BLaER1 treated with 17β-estradiol and CSF1 and Interleukin-3, amounts not matched to agents 10 nM and 100 nM (cell line): ENCODE data around the gene AP5B1.

Source experiments
- H3K27ac ChIP-seq, 11 experiments: shearing (Covaris generic); formaldehyde crosslinking; 2 replicates each; pipeline ENCODE4 v1.8.1; 2022
- H3K27me3 ChIP-seq, 11 experiments: shearing (Covaris generic); formaldehyde crosslinking; 2 replicates each; pipeline ENCODE4 v1.8.1; 2022
- H3K36me3 ChIP-seq, 11 experiments: shearing (Covaris generic); formaldehyde crosslinking; 2 replicates each; pipeline ENCODE4 v1.8.1; 2022
- H3K4me1 ChIP-seq, 10 experiments: shearing (Covaris generic); formaldehyde crosslinking; 2 replicates each; pipeline ENCODE4 v1.8.1; 2022
- H3K4me2 ChIP-seq, 11 experiments: shearing (Covaris generic); formaldehyde crosslinking; 2 replicates each; pipeline ENCODE4 v1.8.1; 2022
- H3K4me3 ChIP-seq, 10 experiments: shearing (Covaris generic); formaldehyde crosslinking; 2 replicates each; pipeline ENCODE4 v1.8.1; 2022
- H3K9ac ChIP-seq, 11 experiments: shearing (Covaris generic); formaldehyde crosslinking; 2 replicates each; pipeline ENCODE4 v1.8.1; 2022
- H3K9me3 ChIP-seq, 11 experiments: shearing (Covaris generic); formaldehyde crosslinking; replicated peaks in 1 of 11; 2 replicates each; pipeline ENCODE4 v1.8.1; 2022
- H4K20me1 ChIP-seq, 11 experiments: shearing (Covaris generic); formaldehyde crosslinking; 2 replicates each; pipeline ENCODE4 v1.8.1; 2022
- Cebpa-rat ChIP-seq, 11 experiments: shearing (Covaris generic); IDR thresholded peaks; 2 replicates each; pipeline ENCODE4 v1.8.1; 2022

The AP5B1 gene

GRCh38 chr11:65782816-65783228, 2.0 kb upstream of the AP5B1 start:
- H3K4me1 ChIP-seq = peaks cover 26 to 49% (median 44%) of the 10 kb centered on the region in 10 experiments
- no peak overlapping the region for H3K4me2 ChIP-seq
- H3K9ac ChIP-seq = no peak overlapping the region; a peak in 1 of 22 replicates
- no peak for TF ChIP-seq Cebpa-rat (IDR thresholded peaks at IDR 0.05)
- H3K27ac ChIP-seq = no peak overlapping the region
- H3K4me3 ChIP-seq = no peak overlapping the region
- H3K27me3 ChIP-seq = peaks cover 64 to 68% (median 66%) of the 10 kb centered on the region in 11 experiments
- H3K9me3 ChIP-seq = no peaks in the 10 kb centered on the region
- H4K20me1 ChIP-seq = peaks cover 20 to 47% (median 30%) of the 10 kb centered on the region in 11 experiments; a peak in 21 of 22 replicates
- H3K36me3 ChIP-seq = peaks cover 16 to 20% (median 18%) of the 10 kb centered on the region in 11 experiments

DNA sequence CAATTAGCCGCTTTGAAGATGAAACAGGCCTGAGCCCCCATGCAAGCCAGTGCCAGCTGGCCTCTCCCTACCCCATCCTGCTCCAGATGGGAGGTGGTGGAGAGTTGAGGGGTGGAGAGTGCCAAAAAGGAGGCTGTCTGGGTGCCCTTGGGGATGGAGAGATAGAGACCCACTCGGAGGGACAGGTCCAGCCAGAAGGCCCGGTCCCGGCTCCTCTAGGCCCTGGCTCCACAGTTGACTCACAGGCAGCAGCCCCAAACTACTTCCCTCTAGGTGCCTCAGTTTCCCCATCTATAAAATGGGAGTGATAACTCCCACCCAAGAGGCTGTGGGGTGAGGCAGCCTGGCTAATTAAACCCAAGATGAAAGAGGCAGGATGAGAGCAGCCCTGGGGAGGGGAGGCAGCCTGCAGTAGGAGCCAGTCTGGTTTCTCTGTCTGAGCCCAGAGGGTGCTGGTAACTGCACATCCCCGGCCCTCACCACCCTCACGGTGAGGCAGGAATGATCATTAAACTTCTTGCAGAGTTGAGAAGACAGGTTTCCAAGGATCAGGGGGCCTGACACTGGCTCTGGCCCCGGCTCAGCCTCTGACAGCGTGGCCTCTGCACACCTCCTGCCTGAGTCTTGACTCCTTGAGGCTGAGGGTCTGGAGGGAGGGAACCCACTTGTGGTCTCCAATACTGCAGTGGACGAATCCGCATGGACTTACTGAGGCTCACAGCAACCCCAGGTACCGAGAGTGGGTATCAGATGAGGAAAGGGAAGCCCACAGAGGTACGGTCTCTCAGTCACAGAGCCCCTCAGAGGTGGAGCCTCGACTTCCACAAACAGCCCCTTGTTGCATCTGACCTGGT, 1.4 kb upstream of the AP5B1 start:
- H4K20me1 ChIP-seq = peaks cover 26 to 51% (median 35%) of the 10 kb centered on the region in 11 experiments; a peak in 20 of 22 replicates
- H3K9me3 ChIP-seq = no peaks in the 10 kb centered on the region
- H3K36me3 ChIP-seq = peaks cover 22 to 26% (median 24%) of the 10 kb centered on the region in 11 experiments
- peak overlapping the region in 8 of 11 experiments; percentile 93 to 100 (median 100); a peak in 13 of 22 replicates for H3K9ac ChIP-seq
- TF ChIP-seq Cebpa-rat (IDR thresholded peaks at IDR 0.05) = no peak
- H3K4me1 ChIP-seq = peaks cover 30 to 51% (median 46%) of the 10 kb centered on the region in 10 experiments
- H3K4me3 ChIP-seq = peak overlapping the region in 6 of 10 experiments; percentile 80 to 98 (median 96); a peak in 3 of 20 replicates
- peak overlapping the region; percentile 94 to 100 (median 99); a peak in 21 of 22 replicates for H3K4me2 ChIP-seq
- peak overlapping the region in 7 of 11 experiments; percentile 94 to 100 (median 99); a peak in 11 of 22 replicates for H3K27ac ChIP-seq
- peaks cover 57 to 62% (median 60%) of the 10 kb centered on the region in 11 experiments for H3K27me3 ChIP-seq

DNA sequence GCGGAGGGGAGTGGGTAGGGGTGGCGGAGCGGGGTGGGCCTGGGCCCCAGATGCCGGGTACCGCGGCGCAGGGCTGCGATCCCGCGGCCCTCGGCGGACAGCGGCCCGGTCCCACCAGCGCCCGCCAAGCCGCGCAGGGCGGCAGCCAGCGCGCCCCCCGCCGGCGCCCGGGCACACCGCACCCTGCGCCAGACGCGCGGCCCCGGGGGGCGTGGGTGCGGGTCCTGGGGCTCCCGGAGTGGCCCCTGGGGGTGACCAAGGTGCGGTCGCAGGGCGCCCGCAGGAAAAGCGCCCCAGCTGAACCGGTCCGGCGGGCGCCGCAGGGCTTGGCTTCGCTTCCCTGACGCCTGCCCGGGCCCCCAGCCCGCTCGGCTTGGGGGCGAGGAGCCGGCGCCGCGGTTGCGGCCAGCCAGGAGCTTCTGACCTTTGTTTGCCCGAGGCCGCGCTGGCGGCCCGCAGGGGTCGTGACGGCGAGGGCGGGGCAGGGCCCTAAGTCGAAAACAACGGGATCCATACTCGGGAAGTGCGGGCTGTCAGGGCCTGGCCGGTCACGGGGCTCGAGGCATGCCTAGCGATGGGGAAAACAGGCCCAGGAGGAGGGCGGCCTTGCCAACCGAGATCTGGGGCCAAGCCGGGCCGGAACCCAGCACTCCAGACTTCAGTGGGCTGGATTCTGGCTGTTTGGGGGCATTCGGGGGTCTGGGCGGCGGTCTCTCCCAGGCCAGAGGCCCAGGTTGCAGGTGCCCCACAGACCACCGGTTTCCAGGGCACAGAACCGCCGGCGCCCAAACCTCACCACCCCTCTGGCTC, 581 bp upstream of the AP5B1 start:
- no peak for TF ChIP-seq Cebpa-rat (IDR thresholded peaks at IDR 0.05)
- Histone ChIP-seq H3K4me3 (peak overlapping the region; percentile 80 to 98 (median 94)), H3K9me3 (no peaks in the 10 kb centered on the region), H3K9ac (peak overlapping the region; percentile 93 to 100 (median 99)), H3K4me2 (peak overlapping the region; percentile 94 to 100 (median 99)), H3K27me3 (peaks cover 50 to 53% (median 52%) of the 10 kb centered on the region in 11 experiments), H3K4me1 (peaks cover 36 to 53% (median 49%) of the 10 kb centered on the region in 10 experiments), H3K27ac (peak overlapping the region; percentile 94 to 100 (median 99)), H3K36me3 (peaks cover 26 to 34% (median 32%) of the 10 kb centered on the region in 11 experiments), H4K20me1 (peaks cover 27 to 54% (median 36%) of the 10 kb centered on the region in 11 experiments; a peak in 20 of 22 replicates)

DNA sequence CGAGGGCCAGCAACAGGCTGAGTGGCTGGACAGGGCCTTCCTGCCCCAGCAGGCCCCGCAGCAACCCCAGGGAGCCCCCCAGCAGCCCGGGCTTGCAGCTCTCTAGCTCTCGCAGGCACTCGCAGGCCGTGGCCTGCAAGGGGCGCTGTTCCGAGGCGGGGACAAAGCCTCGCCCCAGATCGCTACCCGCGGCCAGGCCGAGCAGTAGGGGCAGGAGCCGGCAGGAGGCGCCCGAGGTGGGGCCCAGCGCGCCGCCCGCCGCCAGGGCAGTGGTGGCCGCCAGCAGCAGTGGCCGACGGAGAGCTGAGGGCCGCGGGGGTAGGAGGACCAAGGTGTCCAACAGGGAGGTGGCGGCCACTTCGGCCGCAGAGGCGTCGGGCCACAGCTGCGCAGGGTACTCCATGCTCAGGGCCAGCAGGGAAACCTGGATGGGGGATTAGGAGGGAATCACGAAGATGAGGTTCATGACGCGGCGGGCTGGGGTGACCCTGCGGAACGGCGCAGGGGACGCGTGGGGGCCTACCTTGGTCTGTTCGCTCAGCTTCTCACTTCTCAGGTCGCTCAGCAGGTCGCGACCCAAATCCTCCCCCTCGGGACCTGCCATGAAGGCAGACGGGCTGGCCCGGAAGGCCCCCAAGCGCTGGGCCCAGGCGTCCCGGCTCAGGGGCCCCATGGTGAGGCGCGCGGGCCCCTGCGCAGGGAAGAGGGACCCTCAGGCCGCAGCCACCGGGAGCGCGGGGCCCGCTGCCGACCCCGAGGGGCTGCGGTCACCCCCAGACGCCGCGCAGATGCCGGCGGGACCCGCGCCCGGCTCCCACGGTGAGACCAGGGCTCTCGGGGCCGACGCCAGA, 632 bp downstream of the AP5B1 start:
- peaks cover 26 to 42% (median 36%) of the 10 kb centered on the region in 11 experiments for H3K36me3 ChIP-seq
- peak overlapping the region; percentile 94 to 100 (median 99) for H3K27ac ChIP-seq
- H3K9me3 ChIP-seq = no peaks in the 10 kb centered on the region
- TF ChIP-seq Cebpa-rat (IDR thresholded peaks at IDR 0.05) = peak in 1 of 11 experiments; percentile 40; a peak in 1 of 22 replicates
- peak overlapping the region; percentile 93 to 100 (median 99) for H3K9ac ChIP-seq
- peaks cover 37 to 41% (median 40%) of the 10 kb centered on the region in 11 experiments for H3K27me3 ChIP-seq
- peak overlapping the region; percentile 94 to 100 (median 99) for H3K4me2 ChIP-seq
- H3K4me3 ChIP-seq = peak overlapping the region; percentile 80 to 98 (median 94)
- H3K4me1 ChIP-seq = peaks cover 46 to 59% (median 57%) of the 10 kb centered on the region in 10 experiments
- H4K20me1 ChIP-seq = peaks cover 25 to 43% (median 34%) of the 10 kb centered on the region in 11 experiments; a peak in 20 of 22 replicates

- peaks cover 26 to 47% (median 41%) of the 10 kb centered on the region in 11 experiments for H3K36me3 ChIP-seq
- 0 out of 22 replicates have a peak, but pooled peaks of 1 of the 11 experiments have one; percentile 15 for TF ChIP-seq Cebpa-rat (IDR thresholded peaks at IDR 0.05)
- peak overlapping the region; percentile 80 to 98 (median 94) for H3K4me3 ChIP-seq
- H3K27ac ChIP-seq = peak overlapping the region; percentile 44 to 100 (median 99)
- peaks cover 51 to 64% (median 62%) of the 10 kb centered on the region in 10 experiments for H3K4me1 ChIP-seq
- H3K9me3 ChIP-seq = no peaks in the 10 kb centered on the region
- peak overlapping the region; percentile 94 to 100 (median 99) for H3K4me2 ChIP-seq
- peaks cover 25 to 44% (median 34%) of the 10 kb centered on the region in 11 experiments; a peak in 20 of 22 replicates for H4K20me1 ChIP-seq
- peaks cover 32 to 36% (median 34%) of the 10 kb centered on the region in 11 experiments for H3K27me3 ChIP-seq
- peak overlapping the region; percentile 93 to 100 (median 99) for H3K9ac ChIP-seq
These were observed 1.2 kb downstream of the AP5B1 start for GRCh38 chr11:65779669-65779918.

DNA sequence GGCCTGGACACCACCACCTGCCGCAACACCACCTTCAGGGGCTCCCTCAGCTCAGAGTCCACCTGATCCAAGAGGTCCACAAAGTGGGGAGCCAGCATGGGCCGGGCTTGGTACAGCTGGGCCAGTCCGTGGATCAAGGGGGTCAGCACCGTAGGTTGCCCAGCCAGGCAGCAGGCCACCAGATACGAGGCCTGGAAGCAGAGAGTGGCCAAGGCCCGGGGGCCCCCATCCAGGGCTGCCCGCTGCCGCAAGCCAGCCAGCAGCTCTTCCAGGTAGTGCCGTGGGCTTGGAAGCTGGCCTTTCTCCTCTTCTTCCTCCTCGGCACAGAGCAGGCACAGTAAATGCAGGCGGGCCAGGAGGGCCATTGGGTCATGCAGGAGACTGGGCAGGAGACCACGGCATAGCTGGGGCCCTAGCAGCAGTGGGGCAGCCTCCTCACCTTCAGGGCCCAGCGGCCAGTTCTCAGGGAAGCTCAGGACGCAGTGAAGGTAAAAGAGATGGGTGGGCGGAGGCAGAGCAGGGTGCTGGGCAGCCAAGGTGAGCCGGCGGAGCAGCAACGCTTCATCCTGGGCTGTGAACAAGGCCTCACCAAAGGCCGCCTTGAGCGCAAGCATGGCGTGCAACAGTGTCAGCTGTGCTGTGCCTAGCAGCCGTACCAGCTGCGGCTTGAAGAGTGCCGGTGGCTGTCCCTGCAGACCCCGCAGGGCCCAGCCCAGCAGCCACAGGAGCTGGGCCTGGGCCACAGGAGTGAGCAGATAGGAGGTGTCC, 1.7 kb downstream of the AP5B1 start:
- Histone ChIP-seq H3K4me2 (peak overlapping the region; percentile 94 to 100 (median 99)), H3K9me3 (no peaks in the 10 kb centered on the region), H3K4me1 (peaks cover 56 to 70% (median 67%) of the 10 kb centered on the region in 10 experiments), H3K4me3 (peak overlapping the region; percentile 80 to 98 (median 94)), H3K36me3 (peaks cover 26 to 49% (median 41%) of the 10 kb centered on the region in 11 experiments), H3K27ac (peak overlapping the region; percentile 44 to 100 (median 99)), H3K27me3 (peaks cover 27 to 31% (median 29%) of the 10 kb centered on the region in 11 experiments), H4K20me1 (peaks cover 25 to 48% (median 34%) of the 10 kb centered on the region in 11 experiments; a peak in 20 of 22 replicates), H3K9ac (peak overlapping the region; percentile 93 to 100 (median 99))
- no peak for TF ChIP-seq Cebpa-rat (IDR thresholded peaks at IDR 0.05)

DNA sequence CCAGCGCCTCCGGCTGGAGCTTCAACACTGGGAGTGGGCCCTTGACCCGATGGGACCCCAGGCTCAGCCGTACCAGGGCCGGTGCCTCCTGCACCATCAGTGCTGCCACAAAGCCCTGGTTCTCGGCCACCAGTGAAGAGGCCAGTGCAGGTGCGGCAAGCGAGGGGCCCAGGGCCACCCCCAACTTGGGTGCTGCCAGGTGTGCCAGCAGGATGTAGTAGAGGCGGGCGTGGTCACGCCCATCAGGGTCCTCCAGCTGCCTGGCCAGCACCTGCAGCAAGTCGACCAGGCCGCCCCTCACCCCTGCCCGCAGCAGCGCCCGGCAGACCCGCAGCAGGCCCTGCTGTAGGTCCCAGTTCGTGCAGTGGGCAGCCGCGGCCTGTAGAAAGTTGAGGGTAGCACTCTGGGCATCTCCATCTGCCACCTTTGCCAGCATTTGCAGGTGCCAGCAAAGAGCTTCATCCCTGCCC, 2.3 kb downstream of the AP5B1 start:
- no peaks in the 10 kb centered on the region for H3K9me3 ChIP-seq
- H3K27me3 ChIP-seq = peaks cover 21 to 24% (median 23%) of the 10 kb centered on the region in 11 experiments; a peak in 21 of 22 replicates
- H3K4me2 ChIP-seq = peak overlapping the region; percentile 94 to 100 (median 99)
- H3K9ac ChIP-seq = peak overlapping the region; percentile 93 to 100 (median 99)
- peak overlapping the region in 10 of 11 experiments; percentile 94 to 100 (median 99); a peak in 20 of 22 replicates for H3K27ac ChIP-seq
- no peak for TF ChIP-seq Cebpa-rat (IDR thresholded peaks at IDR 0.05)
- peaks cover 62 to 72% (median 70%) of the 10 kb centered on the region in 10 experiments for H3K4me1 ChIP-seq
- H4K20me1 ChIP-seq = peaks cover 25 to 48% (median 34%) of the 10 kb centered on the region in 11 experiments; a peak in 20 of 22 replicates
- H3K4me3 ChIP-seq = peak overlapping the region in 9 of 10 experiments; percentile 80 to 98 (median 94); a peak in 15 of 20 replicates
- H3K36me3 ChIP-seq = peaks cover 26 to 49% (median 41%) of the 10 kb centered on the region in 11 experiments
